Small intestine (tissue), 7 donors: ENCODE data around the gene PARP14. TPM values are rescaled to one million over a fixed set of nuclear protein-coding genes. Genes with fewer than 3 reads are reported as not detected.

Experiments used
- DNase-seq, 2 donors: peaks; one replicate each; pipeline versions ENCODE4 v3.0.0 to v3.0.0-alpha.2; 2013
- FAIRE-seq: peaks from 2 replicates; lab custom pipeline; 2012; peaks lifted over from hg19 to GRCh38; lab: Jason Lieb, UNC
- H3K27ac ChIP-seq, 3 donors: one replicate each; pipeline ENCODE4 v1.5.1; 2013; ENCODE audit warnings: low read length in 2 of 3, mild to moderate bottlenecking in 2 of 3, control low read depth in 1 of 3, inconsistent platforms in 1 of 3, low read depth in 1 of 3, moderate library complexity in 1 of 3
- H3K27me3 ChIP-seq, 3 donors: one replicate each; pipeline ENCODE4 v1.6.1; 2013; ENCODE audit warnings: low read length in 3 of 3, inconsistent platforms in 1 of 3; ENCODE audit not compliant: control insufficient read depth in 3 of 3, insufficient read depth in 3 of 3
- H3K36me3 ChIP-seq, 3 donors: one replicate each; pipeline ENCODE4 v1.6.1; 2013; ENCODE audit warnings: low read length in 3 of 3, inconsistent platforms in 1 of 3, low read depth in 1 of 3, mild to moderate bottlenecking in 1 of 3, moderate library complexity in 1 of 3; ENCODE audit not compliant: control insufficient read depth in 3 of 3, insufficient read depth in 2 of 3
- H3K4me1 ChIP-seq, 3 donors: one replicate each; pipeline ENCODE4 v1.6.1; 2013; ENCODE audit warnings: low read length in 2 of 3, inconsistent platforms in 1 of 3, low read depth in 1 of 3, mild to moderate bottlenecking in 1 of 3, moderate library complexity in 1 of 3; ENCODE audit not compliant: control insufficient read depth in 3 of 3, insufficient read depth in 2 of 3
- H3K4me3 ChIP-seq, 3 donors: one replicate each; pipeline ENCODE4 v1.5.1; 2013; ENCODE audit warnings: low read length in 3 of 3, control low read depth in 1 of 3, inconsistent platforms in 1 of 3, low read depth in 1 of 3, mild to moderate bottlenecking in 1 of 3, moderate library complexity in 1 of 3
- H3K9me3 ChIP-seq, 2 donors: one replicate each; pipeline ENCODE4 v1.6.1; 2013; ENCODE audit warnings: low read depth in 1 of 2, low read length in 1 of 2; ENCODE audit not compliant: control insufficient read depth in 2 of 2, insufficient read depth in 1 of 2
- WGBS, 3 donors: extraction: QIAGEN DNeasy Blood & Tissue Kit; methylation state at CpG; one replicate each; pipeline ENCODE4 v1.1.7; 2013; 5-methylcytosine and 5-hydroxymethylcytosine counted together
- polyA plus RNA-seq, 4 donors: library from polyadenylated mRNA; stranded (reverse) in 3 of 4; unstranded in 1 of 4; fragments of 200-250 nt in 3 of 4; fragments of 120-200 nt in 1 of 4; gene quantifications; one replicate each; pipeline versions ENCODE4 v1.2.1 to v1.2.3, GENCODE V29; 2013
- donor health status: healthy with polysubstance abuse.
- donor health status: control.
- donor health status: control.
- donor health status: Bipolar disorder and iron deficiency.
- donor health status: healthy.

Gene PARP14
- polyA plus RNA-seq, 4 donors, result 15.9 to 27.3 (median 17.5) TPM

DNA sequence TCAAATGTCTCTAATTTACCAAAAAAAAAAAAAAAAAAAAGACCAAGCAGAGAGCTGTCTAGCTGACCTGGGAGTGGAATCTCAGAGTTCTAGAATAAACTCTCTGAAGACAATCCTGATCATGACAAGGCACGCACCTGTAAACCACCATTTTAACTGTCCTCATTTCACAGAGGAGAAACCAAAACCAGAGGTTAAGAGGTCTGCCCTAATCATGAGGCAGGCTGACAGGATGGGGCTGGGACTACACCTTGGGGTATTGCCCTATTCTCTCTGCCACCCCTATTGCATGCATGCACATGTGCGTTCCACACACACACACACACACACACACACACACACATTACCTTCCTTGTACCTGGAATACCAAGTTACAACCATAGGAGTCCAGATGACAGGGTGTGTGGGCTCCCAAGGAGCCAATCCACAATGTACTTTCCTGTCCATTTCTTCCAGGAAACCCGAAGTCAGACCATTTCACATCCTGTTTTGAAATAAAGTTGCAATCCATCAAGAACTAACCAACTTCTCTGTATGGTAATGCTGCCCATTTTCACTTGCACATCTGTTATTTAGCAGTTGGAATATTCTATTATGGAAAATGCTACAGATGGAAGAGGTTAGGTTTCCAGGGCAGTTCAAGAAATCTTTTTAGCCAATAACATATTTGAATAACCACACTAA, 78.4 kb downstream of the PARP14 start:
- Histone ChIP-seq H3K9me3 (no peaks in the 10 kb centered on the region), H3K4me3 (no peak overlapping the region), H3K36me3 (peaks cover 0 to 4% (median 3%) of the 10 kb centered on the region in 3 donors), H3K27ac (no peak overlapping the region), H3K4me1 (peaks cover 0 to 8% (median 3%) of the 10 kb centered on the region in 3 donors), H3K27me3 (no peaks in the 10 kb centered on the region)
- no peak for FAIRE-seq
- 72 to 84% (median 84%) methylated on average over 3 of the region's 3 CpGs for WGBS, 3 donors
- DNase-seq, result no peak

DNA sequence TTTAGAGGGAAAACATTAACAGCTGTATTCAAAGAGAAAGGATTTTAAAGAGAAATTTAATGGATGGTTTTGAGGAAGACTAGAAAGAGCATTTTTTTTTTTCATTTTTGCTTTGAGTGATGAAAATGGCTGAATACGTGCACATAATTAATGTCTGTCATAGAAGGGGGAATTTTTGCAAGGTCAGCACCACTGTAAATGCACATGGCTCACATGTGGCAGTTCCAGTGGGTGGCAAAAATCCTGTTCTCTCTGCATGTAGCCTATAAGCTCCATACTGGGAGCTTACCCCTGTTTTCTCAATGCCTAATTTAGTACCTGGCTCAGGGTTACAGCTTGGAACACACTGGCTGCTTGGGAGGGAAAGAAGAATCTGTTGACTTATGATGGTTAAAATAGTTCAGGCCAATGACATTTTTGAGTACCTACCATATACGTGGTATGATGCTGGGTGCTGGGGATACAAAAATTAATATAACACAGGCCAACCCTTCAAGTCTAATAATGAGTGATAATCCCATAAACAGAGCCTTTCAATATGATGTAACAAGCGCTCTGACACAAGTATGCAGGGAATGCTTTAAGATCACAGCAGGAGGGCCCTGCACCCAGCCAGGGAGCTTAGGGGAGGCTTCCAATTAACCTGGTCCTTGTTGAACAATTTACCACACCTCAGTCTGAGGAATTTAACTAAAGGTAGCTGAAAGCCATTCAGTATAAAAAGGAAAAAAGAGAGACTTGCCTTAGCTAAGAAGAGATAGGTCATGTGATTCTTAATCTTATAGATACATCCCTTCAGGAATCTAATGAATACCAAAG, 80.0 kb downstream of the PARP14 start:
- no peaks in the 10 kb centered on the region for H3K27me3 ChIP-seq
- FAIRE-seq (no peak), DNase-seq (no peak)
- H3K9me3 ChIP-seq, result no peaks in the 10 kb centered on the region
- peaks cover 0 to 5% (median 3%) of the 10 kb centered on the region in 3 donors for H3K4me1 ChIP-seq
- 87 to 96% (median 92%) methylated on average over 3 of the region's 3 CpGs for WGBS, 3 donors
- H3K4me3 ChIP-seq, result no peak overlapping the region
- H3K27ac ChIP-seq, result no peak overlapping the region
- H3K36me3 ChIP-seq, result peaks cover 0 to 4% (median 3%) of the 10 kb centered on the region in 3 donors

DNA sequence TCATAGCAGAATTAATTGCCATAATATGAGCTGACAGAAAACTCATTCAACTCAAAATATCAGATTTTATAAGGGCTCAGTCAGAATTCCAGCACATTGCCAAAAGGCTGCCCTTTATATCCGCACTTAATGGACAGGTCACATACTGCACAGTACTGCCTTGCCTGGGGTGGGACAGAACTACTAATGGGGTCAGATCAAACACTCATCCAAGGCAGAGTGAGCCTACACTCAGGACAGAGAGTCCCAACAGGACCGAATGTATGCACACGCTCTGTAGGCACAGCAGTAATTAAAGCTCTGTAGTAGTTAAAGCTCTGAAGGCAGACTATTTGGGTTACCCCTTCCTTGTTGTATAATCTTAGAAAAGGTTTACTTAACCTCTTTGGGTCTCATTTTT, 85.8 kb downstream of the PARP14 start:
- Histone ChIP-seq H3K4me1 (no peaks in the 10 kb centered on the region), H3K27ac (no peak overlapping the region), H3K36me3 (peaks cover 0 to 7% (median 0%) of the 10 kb centered on the region in 3 donors), H3K9me3 (no peaks in the 10 kb centered on the region), H3K27me3 (no peaks in the 10 kb centered on the region), H3K4me3 (no peak overlapping the region)
- FAIRE-seq (no peak), DNase-seq (no peak)
- WGBS, 3 donors, result 93 to 97% (median 94%) methylated on average over 3 of the region's 3 CpGs

DNA sequence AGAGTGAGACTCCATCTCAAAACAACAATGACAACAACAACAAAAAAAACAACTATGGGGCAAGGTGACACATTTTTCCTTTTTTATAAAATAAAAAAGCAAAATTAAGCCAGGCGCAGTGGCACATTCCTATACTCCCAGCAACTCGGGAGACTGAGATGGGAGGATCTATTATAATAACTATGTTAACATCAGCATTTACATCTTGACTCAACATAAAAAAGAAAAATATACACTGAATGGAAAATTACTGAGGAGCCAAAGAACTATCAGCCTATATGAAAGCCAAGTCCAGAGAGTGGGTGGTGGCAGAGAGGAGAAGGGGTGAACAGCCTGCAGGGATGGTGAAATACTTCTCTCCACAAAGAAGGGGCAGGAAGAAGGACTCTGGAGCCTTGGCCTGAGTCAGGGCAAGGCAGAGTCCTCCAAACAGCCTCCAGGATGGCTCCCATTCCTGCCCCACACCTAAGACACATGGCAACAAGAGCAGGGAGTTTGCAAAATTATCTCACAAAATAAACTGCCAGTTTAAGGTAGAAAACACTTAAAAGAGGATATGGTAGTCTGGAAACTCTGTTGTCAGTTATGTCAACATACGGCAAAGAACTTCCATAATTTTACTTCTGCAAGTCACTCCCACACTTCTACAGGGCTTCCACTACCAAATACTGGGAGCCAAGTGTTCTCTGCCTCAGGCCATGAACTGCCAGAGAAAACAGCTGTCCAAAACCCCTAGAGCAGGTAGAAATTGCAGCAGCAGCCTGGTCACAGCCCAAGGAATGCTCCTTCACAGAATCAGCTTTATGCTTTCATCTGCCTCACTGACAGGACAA, 87.1 kb downstream of the PARP14 start:
- H3K36me3 ChIP-seq, result peaks cover 0 to 7% (median 0%) of the 10 kb centered on the region in 3 donors
- H3K27ac ChIP-seq, result peak overlapping the region in 1 of 3 donors; percentile 58
- H3K4me1 ChIP-seq, result no peaks in the 10 kb centered on the region
- no peak for DNase-seq
- no peak for FAIRE-seq
- no peaks in the 10 kb centered on the region for H3K27me3 ChIP-seq
- no peaks in the 10 kb centered on the region for H3K9me3 ChIP-seq
- no peak overlapping the region for H3K4me3 ChIP-seq
- WGBS, 3 donors, result 89 to 96% (median 92%) methylated on average over 3 of the region's 3 CpGs

DNA sequence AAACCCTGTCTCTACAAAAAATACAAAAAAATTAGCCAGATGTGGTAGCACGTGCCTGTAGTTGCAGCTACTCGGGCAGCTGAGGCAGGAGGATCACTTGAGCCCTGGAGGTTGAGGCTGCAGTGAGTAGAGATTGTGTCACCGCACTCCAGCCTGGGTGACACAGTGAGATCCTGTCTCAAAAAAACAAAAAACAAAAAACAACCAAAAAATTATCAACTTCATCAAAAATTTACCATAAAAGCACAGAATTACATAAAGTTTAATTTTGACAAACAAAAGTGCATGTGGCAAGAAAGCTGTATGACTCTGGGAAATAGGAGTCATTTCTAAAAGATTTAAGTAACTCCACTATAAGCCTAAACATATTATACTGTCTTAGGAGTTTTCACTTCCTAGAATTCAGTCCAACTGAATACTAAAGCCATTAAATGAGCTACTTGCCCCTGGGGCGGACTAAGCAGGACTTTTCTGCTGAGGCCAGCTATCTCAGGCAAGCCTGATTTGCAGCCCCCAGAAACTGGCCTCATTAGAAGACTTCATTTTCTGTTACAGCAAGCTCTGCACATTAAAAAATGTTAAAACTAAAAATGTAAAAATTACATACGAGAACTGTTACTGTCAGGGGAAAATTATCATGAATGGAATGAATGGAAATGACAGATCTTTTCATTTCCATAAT, 90.0 kb downstream of the PARP14 start:
- no peak for DNase-seq
- H3K4me3 ChIP-seq, result no peak overlapping the region
- H3K27ac ChIP-seq, result no peak overlapping the region
- no peak for FAIRE-seq
- H3K36me3 ChIP-seq, result peaks cover 0 to 7% (median 2%) of the 10 kb centered on the region in 3 donors
- 91 to 97% (median 92%) methylated on average over 5 of the region's 5 CpGs for WGBS, 3 donors
- no peaks in the 10 kb centered on the region for H3K9me3 ChIP-seq
- H3K4me1 ChIP-seq, result no peaks in the 10 kb centered on the region
- H3K27me3 ChIP-seq, result no peaks in the 10 kb centered on the region

DNA sequence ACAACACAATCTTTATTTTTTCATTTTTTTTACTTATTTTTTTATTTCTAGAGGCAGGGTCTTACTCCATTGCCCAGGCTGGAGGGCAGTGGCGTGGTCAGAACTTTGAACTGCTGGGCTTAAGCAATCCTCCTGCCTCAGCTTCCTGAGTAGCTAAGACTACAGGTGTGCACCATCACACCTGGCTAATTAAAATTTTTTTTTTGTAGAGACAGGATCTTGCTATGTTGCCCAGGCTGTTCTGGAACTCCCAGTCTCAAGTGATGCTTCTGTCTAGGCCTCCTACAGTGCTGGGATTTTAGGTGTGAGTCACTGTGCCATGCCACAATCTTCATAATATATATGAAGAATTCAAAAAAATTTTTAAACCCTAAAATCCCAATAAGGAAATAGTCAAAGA, 92.2 kb downstream of the PARP14 start:
- DNase-seq (no peak), FAIRE-seq (no peak)
- Histone ChIP-seq H3K9me3 (no peaks in the 10 kb centered on the region), H3K27me3 (no peaks in the 10 kb centered on the region), H3K36me3 (peaks cover 0 to 4% (median 2%) of the 10 kb centered on the region in 3 donors), H3K27ac (no peak overlapping the region), H3K4me1 (no peaks in the 10 kb centered on the region), H3K4me3 (no peak overlapping the region)
- 90 to 100% (median 94%) methylated on average over 1 of the region's 1 CpG for WGBS, 3 donors

DNA sequence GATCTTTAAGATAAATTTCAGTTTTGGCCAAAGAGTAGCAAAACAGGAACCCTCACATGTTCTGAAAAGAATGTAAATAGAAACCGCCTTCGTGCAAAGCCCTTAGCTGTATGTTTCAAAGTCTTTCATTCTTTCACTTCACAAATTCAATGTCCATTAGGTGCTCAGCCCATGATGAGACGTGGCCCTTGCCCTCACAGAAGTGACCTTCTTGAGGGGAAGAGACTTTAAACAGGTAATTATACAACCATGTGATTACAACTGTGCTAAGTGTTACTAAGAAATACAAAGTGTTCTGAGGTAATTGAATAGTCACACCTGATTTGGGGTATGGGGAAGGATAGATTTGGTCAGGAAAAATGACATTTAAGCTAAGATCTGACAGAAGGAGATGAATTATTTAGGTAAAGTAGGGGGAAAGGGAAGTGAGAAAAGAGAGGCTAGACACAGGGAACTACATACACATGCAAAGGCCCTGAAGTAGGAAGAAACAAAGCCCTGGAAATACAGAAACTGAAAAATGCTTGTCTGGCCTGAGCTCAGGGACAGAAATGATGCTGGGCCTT, 93.4 kb downstream of the PARP14 start:
- Histone ChIP-seq H3K36me3 (peaks cover 0 to 4% (median 2%) of the 10 kb centered on the region in 3 donors), H3K9me3 (no peaks in the 10 kb centered on the region), H3K27me3 (no peaks in the 10 kb centered on the region), H3K4me3 (no peak overlapping the region), H3K4me1 (no peaks in the 10 kb centered on the region), H3K27ac (peak overlapping the region in 1 of 3 donors; percentile 65)
- WGBS, 3 donors, result 80 to 89% (median 86%) methylated on average over 3 of the region's 3 CpGs
- DNase-seq (peak in 1 of 2 donors; percentile 61), FAIRE-seq (no peak)
